Stimulated activated CD4-positive, alpha-beta T cell treated with anti-CD3 and anti-CD28 coated beads, Interleukin-4, amount 100 ng/mL, for 1 hour (primary cell): Measurements from ENCODE around the gene NT5C1A.

Experiments used
- DNase-seq: peaks from one replicate; pipeline ENCODE4 v3.0.0-alpha.2; 2020

The NT5C1A gene

GRCh38 chr1:39657923-39658485, 13.9 kb downstream of the NT5C1A start:
- DNase-seq: peak; percentile 69

GRCh38 chr1:39657402-39657801, 14.5 kb downstream of the NT5C1A start:
- no peak for DNase-seq

GRCh38 chr1:39656391-39656790, 15.5 kb downstream of the NT5C1A start:
- no peak for DNase-seq

- DNase-seq: no peak
Observed at GRCh38 chr1:39655578-39656268, 16.2 kb downstream of the NT5C1A start.

GRCh38 chr1:39654291-39654690, 17.6 kb downstream of the NT5C1A start:
- DNase-seq: no peak

GRCh38 chr1:39653546-39654031, 18.3 kb downstream of the NT5C1A start:
- DNase-seq: peak; percentile 72

- no peak for DNase-seq
Observed at GRCh38 chr1:39652554-39652953, 19.4 kb downstream of the NT5C1A start.

- DNase-seq: no peak
Observed at GRCh38 chr1:39652105-39652504, 19.8 kb downstream of the NT5C1A start.

- no peak for DNase-seq
Observed at GRCh38 chr1:39650431-39650830, 21.5 kb downstream of the NT5C1A start.

GRCh38 chr1:39649636-39650185, 22.2 kb downstream of the NT5C1A start:
- DNase-seq: no peak

- DNase-seq: no peak
Observed at GRCh38 chr1:39648496-39648895, 23.4 kb downstream of the NT5C1A start.

- DNase-seq: no peak
Observed at GRCh38 chr1:39647247-39647646, 24.7 kb downstream of the NT5C1A start.

GRCh38 chr1:39646232-39647081, 25.4 kb downstream of the NT5C1A start:
- no peak for DNase-seq

GRCh38 chr1:39645411-39646043, 26.4 kb downstream of the NT5C1A start:
- no peak for DNase-seq

GRCh38 chr1:39643705-39644104, 28.2 kb downstream of the NT5C1A start:
- DNase-seq: no peak

GRCh38 chr1:39642796-39643195, 29.1 kb downstream of the NT5C1A start:
- DNase-seq: no peak

GRCh38 chr1:39640861-39641260, 31.0 kb downstream of the NT5C1A start:
- no peak for DNase-seq

- peak; percentile 75 for DNase-seq
Observed at GRCh38 chr1:39639305-39640130, 32.4 kb downstream of the NT5C1A start, which contains the start of gene HEYL. HEYL (minus strand) TSS chr1:39639643; CDS start chr1:39639625, 18 bp downstream.

- DNase-seq: no peak
Observed at GRCh38 chr1:39638965-39639304, 33.0 kb downstream of the NT5C1A start.

- DNase-seq: no peak
Observed at GRCh38 chr1:39637361-39637760, 34.5 kb downstream of the NT5C1A start.

- no peak for DNase-seq
Observed at GRCh38 chr1:39635871-39636210, 36.1 kb downstream of the NT5C1A start.

GRCh38 chr1:39635205-39635870, 36.6 kb downstream of the NT5C1A start:
- DNase-seq: no peak
